GM18499 (cell line): Measurements from ENCODE around the gene SNRK.
"Not testable (repeated sequence)": the region's sequence is repeated elsewhere in the genome, so short reads cannot be mapped to it uniquely, and the experiment has no call there.

Experiments
- ATAC-seq: cut with Tn5 transposase; IDR thresholded peaks from one replicate; pipeline ENCODE4 v1.9.1; 2021; ENCODE audit warnings: moderate number of reproducible peaks; ENCODE audit not compliant: insufficient read depth, unreplicated experiment

The SNRK gene

GRCh38 chr3:43343815-43344214, 57.5 kb downstream of the SNRK start:
- no peak for ATAC-seq

GRCh38 chr3:43344520-43344919, 58.2 kb downstream of the SNRK start:
- ATAC-seq: no peak

GRCh38 chr3:43345246-43345645, 58.9 kb downstream of the SNRK start:
- ATAC-seq: no peak

GRCh38 chr3:43345877-43346276, 59.5 kb downstream of the SNRK start:
- ATAC-seq: no peak

GRCh38 chr3:43346978-43347749, 60.8 kb downstream of the SNRK start:
- no peak for ATAC-seq

- ATAC-seq: no peak
Measured at GRCh38 chr3:43347774-43348173, 61.4 kb downstream of the SNRK start.

- no peak for ATAC-seq
Measured at GRCh38 chr3:43348350-43348749, 62.0 kb downstream of the SNRK start.

- no peak for ATAC-seq
Measured at GRCh38 chr3:43348852-43349574, 62.7 kb downstream of the SNRK start.

GRCh38 chr3:43349716-43350115, 63.4 kb downstream of the SNRK start:
- ATAC-seq: no peak

- no peak for ATAC-seq
Measured at GRCh38 chr3:43353393-43353792, 67.1 kb downstream of the SNRK start.

GRCh38 chr3:43353923-43354670, 67.8 kb downstream of the SNRK start:
- no peak for ATAC-seq

GRCh38 chr3:43356033-43356432, 69.7 kb downstream of the SNRK start:
- ATAC-seq: not testable (repeated sequence)

- no peak for ATAC-seq
Measured at GRCh38 chr3:43361077-43361476, 74.7 kb downstream of the SNRK start.

GRCh38 chr3:43362183-43362582, 75.8 kb downstream of the SNRK start:
- ATAC-seq: no peak

- no peak for ATAC-seq
Measured at GRCh38 chr3:43362961-43363360, 76.6 kb downstream of the SNRK start.

GRCh38 chr3:43363621-43364266, 77.4 kb downstream of the SNRK start:
- ATAC-seq: no peak

- ATAC-seq: no peak
Measured at GRCh38 chr3:43364494-43364893, 78.2 kb downstream of the SNRK start.

GRCh38 chr3:43364926-43365325, 78.6 kb downstream of the SNRK start:
- no peak for ATAC-seq

- ATAC-seq: no peak
Measured at GRCh38 chr3:43365601-43366305, 79.4 kb downstream of the SNRK start.

- ATAC-seq: no peak
Measured at GRCh38 chr3:43366481-43366880, 80.1 kb downstream of the SNRK start.
